GM15510 (cell line): ENCODE measurements around the gene CHRNA1.

Experiments used
- POLR2A ChIP-seq: IDR thresholded peaks from 3 replicates; pipeline ENCODE4 v1.6.1; 2011; ENCODE audit warnings: borderline replicate concordance; ENCODE audit not compliant: insufficient read length; ENCODE audit errors: extremely low read depth

The CHRNA1 gene

GRCh38 chr2:174716785-174717184 is 47.5 kb downstream of the CHRNA1 start:
- TF ChIP-seq POLR2A, result no peak

- no peak for TF ChIP-seq POLR2A
These were observed 50.6 kb downstream of the CHRNA1 start for GRCh38 chr2:174713686-174714085.

- TF ChIP-seq POLR2A, result no peak
These were observed 53.1 kb downstream of the CHRNA1 start for GRCh38 chr2:174711206-174711605.

GRCh38 chr2:174708713-174709112 is 55.6 kb downstream of the CHRNA1 start:
- no peak for TF ChIP-seq POLR2A

- TF ChIP-seq POLR2A, result no peak
These were observed 59.0 kb downstream of the CHRNA1 start for GRCh38 chr2:174705321-174705720.

- TF ChIP-seq POLR2A, result no peak
These were observed 59.6 kb downstream of the CHRNA1 start for GRCh38 chr2:174704642-174705041.

- TF ChIP-seq POLR2A, result no peak
These were observed 60.2 kb downstream of the CHRNA1 start for GRCh38 chr2:174704061-174704460.

- TF ChIP-seq POLR2A, result no peak
These were observed 60.8 kb downstream of the CHRNA1 start for GRCh38 chr2:174703430-174703829.

GRCh38 chr2:174702541-174702940 is 61.7 kb downstream of the CHRNA1 start:
- no peak for TF ChIP-seq POLR2A

GRCh38 chr2:174699993-174700766 is 64.1 kb downstream of the CHRNA1 start:
- no peak for TF ChIP-seq POLR2A
